HG03280 (cell line): ENCODE measurements around the gene ASB18.
"Not testable (repeated sequence)": the region's sequence is repeated elsewhere in the genome, so short reads cannot be mapped to it uniquely, and the experiment has no call there.

Source experiments
- ATAC-seq: cut with Tn5 transposase; IDR thresholded peaks from one replicate; pipeline ENCODE4 v1.9.1; 2021; ENCODE audit warnings: mild to moderate bottlenecking, moderate library complexity; ENCODE audit not compliant: unreplicated experiment

ASB18 gene

GRCh38 chr2:236264256-236264655, at the start of gene ASB18:
TSS of gene ASB18 (minus strand) at chr2:236264406. CDS start at chr2:236264345, 61 bp downstream.
- no peak for ATAC-seq

GRCh38 chr2:236311286-236311685, 47.1 kb upstream of the ASB18 start:
- no peak for ATAC-seq

GRCh38 chr2:236309669-236310029, 45.4 kb upstream of the ASB18 start:
- no peak for ATAC-seq

- no peak for ATAC-seq
Observed at GRCh38 chr2:236308855-236309668, 44.9 kb upstream of the ASB18 start.

- no peak for ATAC-seq
Observed at GRCh38 chr2:236307641-236308040, 43.4 kb upstream of the ASB18 start.

GRCh38 chr2:236306825-236307540, 42.8 kb upstream of the ASB18 start:
- ATAC-seq, result no peak

GRCh38 chr2:236305964-236306605, 41.9 kb upstream of the ASB18 start:
- ATAC-seq, result no peak

- no peak for ATAC-seq
Observed at GRCh38 chr2:236305531-236305930, 41.3 kb upstream of the ASB18 start.

- ATAC-seq, result no peak
Observed at GRCh38 chr2:236303935-236304334, 39.7 kb upstream of the ASB18 start.

- ATAC-seq, result no peak
Observed at GRCh38 chr2:236302555-236302954, 38.3 kb upstream of the ASB18 start.

GRCh38 chr2:236298924-236299475, 34.8 kb upstream of the ASB18 start:
- ATAC-seq, result no peak

- no peak for ATAC-seq
Observed at GRCh38 chr2:236295481-236295880, 31.3 kb upstream of the ASB18 start.

GRCh38 chr2:236294647-236295046, 30.4 kb upstream of the ASB18 start:
- ATAC-seq, result no peak

- ATAC-seq, result no peak
Observed at GRCh38 chr2:236293241-236293810, 29.1 kb upstream of the ASB18 start.

GRCh38 chr2:236291911-236292310, 27.7 kb upstream of the ASB18 start:
- ATAC-seq, result no peak

GRCh38 chr2:236291476-236291875, 27.3 kb upstream of the ASB18 start:
- ATAC-seq, result no peak

- ATAC-seq, result no peak
Observed at GRCh38 chr2:236290742-236291425, 26.7 kb upstream of the ASB18 start.

GRCh38 chr2:236289766-236290462, 25.7 kb upstream of the ASB18 start:
- no peak for ATAC-seq

GRCh38 chr2:236288373-236288772, 24.2 kb upstream of the ASB18 start:
- ATAC-seq, result not testable (repeated sequence)

- ATAC-seq, result no peak
Observed at GRCh38 chr2:236287656-236288055, 23.4 kb upstream of the ASB18 start.
